ENCODE measurements around the gene ARAP3. TPM values are rescaled to one million over a fixed set of nuclear protein-coding genes. Genes with fewer than 3 reads are reported as not detected.

Gene ARAP3
- total RNA-seq, 1 donor from 2014 or later, result 5.2 TPM

- Histone ChIP-seq H3K27ac (ENCODE audit: low read depth, low read length) (no peak overlapping the region), H3K36me3 (ENCODE audit: control insufficient read depth in 3 of 3, insufficient read depth in 3 of 3, low read length in 3 of 3) (no peaks in the 10 kb centered on the region), H3K27me3 (ENCODE audit: control insufficient read depth in 3 of 3, insufficient read depth in 3 of 3, low read length in 3 of 3) (peaks cover 0 to 12% (median 0%) of the 10 kb centered on the region in 3 donors), H3K4me1 (ENCODE audit: control insufficient read depth in 3 of 3, insufficient read depth in 3 of 3, low read length in 3 of 3) (peaks cover 0 to 11% (median 0%) of the 10 kb centered on the region in 3 donors), H3K4me3 (ENCODE audit: low read length in 3 of 3) (no peak overlapping the region), H3K9ac (ENCODE audit: low read depth in 1 of 3, low read length in 3 of 3) (no peak overlapping the region), H3K9me3 (ENCODE audit: control insufficient read depth in 3 of 3, low read length in 3 of 3) (no peaks in the 10 kb centered on the region)
Observed at GRCh38 chr5:141714542-141715310, 32.7 kb upstream of the ARAP3 start.

- Histone ChIP-seq H3K9me3 (ENCODE audit: control insufficient read depth in 3 of 3, low read length in 3 of 3) (no peaks in the 10 kb centered on the region), H3K27ac (ENCODE audit: low read depth, low read length) (no peak overlapping the region), H3K27me3 (ENCODE audit: control insufficient read depth in 3 of 3, insufficient read depth in 3 of 3, low read length in 3 of 3) (peaks cover 0 to 12% (median 0%) of the 10 kb centered on the region in 3 donors)
Observed at GRCh38 chr5:141713616-141714309, 31.7 kb upstream of the ARAP3 start.

GRCh38 chr5:141711687-141712086, 29.7 kb upstream of the ARAP3 start:
- Histone ChIP-seq H3K36me3 (ENCODE audit: control insufficient read depth in 3 of 3, insufficient read depth in 3 of 3, low read length in 3 of 3) (no peaks in the 10 kb centered on the region), H3K9ac (ENCODE audit: low read depth in 1 of 3, low read length in 3 of 3) (no peak overlapping the region)

More at GRCh38 chr5:141713616-141714309, 31.7 kb upstream of the ARAP3 start:
- no peak overlapping the region for H3K4me3 ChIP-seq (ENCODE audit: low read length in 3 of 3)
- H3K4me1 ChIP-seq (ENCODE audit: control insufficient read depth in 3 of 3, insufficient read depth in 3 of 3, low read length in 3 of 3), result peaks cover 0 to 11% (median 0%) of the 10 kb centered on the region in 3 donors
- no peak overlapping the region for H3K9ac ChIP-seq (ENCODE audit: low read depth in 1 of 3, low read length in 3 of 3)
- no peaks in the 10 kb centered on the region for H3K36me3 ChIP-seq (ENCODE audit: control insufficient read depth in 3 of 3, insufficient read depth in 3 of 3, low read length in 3 of 3)

GRCh38 chr5:141709699-141710267, 27.8 kb upstream of the ARAP3 start:
- H3K27me3 ChIP-seq (ENCODE audit: control insufficient read depth in 3 of 3, insufficient read depth in 3 of 3, low read length in 3 of 3), result peaks cover 5 to 7% (median 6%) of the 10 kb centered on the region in 3 donors
- H3K9ac ChIP-seq (ENCODE audit: low read depth in 1 of 3, low read length in 3 of 3), result no peak overlapping the region
- no peaks in the 10 kb centered on the region for H3K36me3 ChIP-seq (ENCODE audit: control insufficient read depth in 3 of 3, insufficient read depth in 3 of 3, low read length in 3 of 3)
- no peak overlapping the region for H3K27ac ChIP-seq (ENCODE audit: low read depth, low read length)
- no peaks in the 10 kb centered on the region for H3K9me3 ChIP-seq (ENCODE audit: control insufficient read depth in 3 of 3, low read length in 3 of 3)
- H3K4me3 ChIP-seq (ENCODE audit: low read length in 3 of 3), result no peak overlapping the region
- peaks cover 0 to 8% (median 0%) of the 10 kb centered on the region in 3 donors for H3K4me1 ChIP-seq (ENCODE audit: control insufficient read depth in 3 of 3, insufficient read depth in 3 of 3, low read length in 3 of 3)

More at GRCh38 chr5:141711687-141712086, 29.7 kb upstream of the ARAP3 start:
- Histone ChIP-seq H3K4me1 (ENCODE audit: control insufficient read depth in 3 of 3, insufficient read depth in 3 of 3, low read length in 3 of 3) (peaks cover 0 to 11% (median 0%) of the 10 kb centered on the region in 3 donors), H3K9me3 (ENCODE audit: control insufficient read depth in 3 of 3, low read length in 3 of 3) (no peaks in the 10 kb centered on the region), H3K27ac (ENCODE audit: low read depth, low read length) (no peak overlapping the region), H3K27me3 (ENCODE audit: control insufficient read depth in 3 of 3, insufficient read depth in 3 of 3, low read length in 3 of 3) (peaks cover 0 to 5% (median 0%) of the 10 kb centered on the region in 3 donors), H3K4me3 (ENCODE audit: low read length in 3 of 3) (no peak overlapping the region)

GRCh38 chr5:141708016-141708415, 26.0 kb upstream of the ARAP3 start:
- no peak overlapping the region for H3K9ac ChIP-seq (ENCODE audit: low read depth in 1 of 3, low read length in 3 of 3)
- no peak overlapping the region for H3K4me3 ChIP-seq (ENCODE audit: low read length in 3 of 3)
- H3K36me3 ChIP-seq (ENCODE audit: control insufficient read depth in 3 of 3, insufficient read depth in 3 of 3, low read length in 3 of 3), result no peaks in the 10 kb centered on the region
- H3K4me1 ChIP-seq (ENCODE audit: control insufficient read depth in 3 of 3, insufficient read depth in 3 of 3, low read length in 3 of 3), result peaks cover 0 to 5% (median 4%) of the 10 kb centered on the region in 3 donors
- H3K9me3 ChIP-seq (ENCODE audit: control insufficient read depth in 3 of 3, low read length in 3 of 3), result no peaks in the 10 kb centered on the region
- H3K27ac ChIP-seq (ENCODE audit: low read depth, low read length), result no peak overlapping the region
- peaks cover 15 to 21% (median 19%) of the 10 kb centered on the region in 3 donors for H3K27me3 ChIP-seq (ENCODE audit: control insufficient read depth in 3 of 3, insufficient read depth in 3 of 3, low read length in 3 of 3)

GRCh38 chr5:141707510-141707909, 25.5 kb upstream of the ARAP3 start:
- H3K27ac ChIP-seq (ENCODE audit: low read depth, low read length), result no peak overlapping the region
- peaks cover 2 to 10% (median 8%) of the 10 kb centered on the region in 3 donors for H3K4me1 ChIP-seq (ENCODE audit: control insufficient read depth in 3 of 3, insufficient read depth in 3 of 3, low read length in 3 of 3)
- H3K9me3 ChIP-seq (ENCODE audit: control insufficient read depth in 3 of 3, low read length in 3 of 3), result no peaks in the 10 kb centered on the region
- no peak overlapping the region for H3K4me3 ChIP-seq (ENCODE audit: low read length in 3 of 3)
- H3K27me3 ChIP-seq (ENCODE audit: control insufficient read depth in 3 of 3, insufficient read depth in 3 of 3, low read length in 3 of 3), result peaks cover 17 to 26% (median 24%) of the 10 kb centered on the region in 3 donors
- H3K9ac ChIP-seq (ENCODE audit: low read depth in 1 of 3, low read length in 3 of 3), result no peak overlapping the region
- H3K36me3 ChIP-seq (ENCODE audit: control insufficient read depth in 3 of 3, insufficient read depth in 3 of 3, low read length in 3 of 3), result no peaks in the 10 kb centered on the region

GRCh38 chr5:141706121-141706520, 24.1 kb upstream of the ARAP3 start:
- Histone ChIP-seq H3K27me3 (ENCODE audit: control insufficient read depth in 3 of 3, insufficient read depth in 3 of 3, low read length in 3 of 3) (peaks cover 26 to 38% (median 36%) of the 10 kb centered on the region in 3 donors), H3K4me3 (ENCODE audit: low read length in 3 of 3) (no peak overlapping the region)

GRCh38 chr5:141705469-141705868, 23.4 kb upstream of the ARAP3 start:
- Histone ChIP-seq H3K9me3 (ENCODE audit: control insufficient read depth in 3 of 3, low read length in 3 of 3) (no peaks in the 10 kb centered on the region), H3K4me3 (ENCODE audit: low read length in 3 of 3) (no peak overlapping the region), H3K9ac (ENCODE audit: low read depth in 1 of 3, low read length in 3 of 3) (no peak overlapping the region), H3K4me1 (ENCODE audit: control insufficient read depth in 3 of 3, insufficient read depth in 3 of 3, low read length in 3 of 3) (peaks cover 9 to 21% (median 18%) of the 10 kb centered on the region in 3 donors), H3K27ac (ENCODE audit: low read depth, low read length) (no peak overlapping the region), H3K27me3 (ENCODE audit: control insufficient read depth in 3 of 3, insufficient read depth in 3 of 3, low read length in 3 of 3) (peaks cover 31 to 44% (median 43%) of the 10 kb centered on the region in 3 donors), H3K36me3 (ENCODE audit: control insufficient read depth in 3 of 3, insufficient read depth in 3 of 3, low read length in 3 of 3) (no peaks in the 10 kb centered on the region)

More at GRCh38 chr5:141706121-141706520, 24.1 kb upstream of the ARAP3 start:
- Histone ChIP-seq H3K4me1 (ENCODE audit: control insufficient read depth in 3 of 3, insufficient read depth in 3 of 3, low read length in 3 of 3) (peaks cover 9 to 21% (median 18%) of the 10 kb centered on the region in 3 donors), H3K27ac (ENCODE audit: low read depth, low read length) (no peak overlapping the region), H3K9ac (ENCODE audit: low read depth in 1 of 3, low read length in 3 of 3) (no peak overlapping the region), H3K36me3 (ENCODE audit: control insufficient read depth in 3 of 3, insufficient read depth in 3 of 3, low read length in 3 of 3) (no peaks in the 10 kb centered on the region), H3K9me3 (ENCODE audit: control insufficient read depth in 3 of 3, low read length in 3 of 3) (no peaks in the 10 kb centered on the region)

GRCh38 chr5:141704782-141705297, 22.8 kb upstream of the ARAP3 start:
- Histone ChIP-seq H3K9ac (ENCODE audit: low read depth in 1 of 3, low read length in 3 of 3) (no peak overlapping the region), H3K27me3 (ENCODE audit: control insufficient read depth in 3 of 3, insufficient read depth in 3 of 3, low read length in 3 of 3) (peaks cover 37 to 51% (median 49%) of the 10 kb centered on the region in 3 donors), H3K9me3 (ENCODE audit: control insufficient read depth in 3 of 3, low read length in 3 of 3) (no peaks in the 10 kb centered on the region), H3K36me3 (ENCODE audit: control insufficient read depth in 3 of 3, insufficient read depth in 3 of 3, low read length in 3 of 3) (no peaks in the 10 kb centered on the region), H3K4me1 (ENCODE audit: control insufficient read depth in 3 of 3, insufficient read depth in 3 of 3, low read length in 3 of 3) (peaks cover 9 to 21% (median 18%) of the 10 kb centered on the region in 3 donors), H3K27ac (ENCODE audit: low read depth, low read length) (no peak overlapping the region), H3K4me3 (ENCODE audit: low read length in 3 of 3) (no peak overlapping the region)

Measured in skeletal muscle tissue (tissue), 4 donors.